K562 (cell line): ENCODE measurements around the gene ZNF772. TPM values are rescaled to one million over a fixed set of nuclear protein-coding genes. Genes with fewer than 3 reads are reported as not detected.
A peak's percentile ranks its signal among the peaks of the same experiment; 100 is the strongest.

Experiments
- REST ChIP-seq, 2 experiments: fragments of 450-650 bp; formaldehyde crosslinking in 1 of 2; IDR thresholded peaks; 2 replicates each; pipeline versions ENCODE4 v1.4.0 to v1.6.1; 2014 to 2020; ENCODE audit warnings: mild to moderate bottlenecking in 2 of 2, borderline replicate concordance in 1 of 2, low read depth in 1 of 2
- SAP30 ChIP-seq: fragments of 200-600 bp; sonication (generic); IDR thresholded peaks from 2 replicates; pipeline ENCODE4 v1.6.1; 2012; ENCODE audit warnings: borderline replicate concordance, low read depth, mild to moderate bottlenecking, moderate library complexity, low read length, control low read depth, inconsistent platforms; ENCODE audit not compliant: insufficient read depth, poor library complexity, severe bottlenecking
- STAG1 ChIP-seq: sonication (generic); formaldehyde crosslinking; IDR thresholded peaks from 2 replicates; pipeline ENCODE4 v1.5.0; 2020; ENCODE audit warnings: missing genetic modification reagents, borderline replicate concordance
- polyA plus RNA-seq, 8 experiments: library from polyadenylated mRNA; depleted of rRNA in 4 of 8; stranded (reverse) in 5 of 8; unstranded in 3 of 8; fragments of >200 nt; fragmentation: Nextera tagmentation in 2 of 8; fragmentation: Illumina TruSeq in 1 of 8; extraction: Ambion mirVana in 2 of 8; extraction: Trizol in 1 of 8; gene quantifications; 2 replicates each; pipeline versions ENCODE4 v1.2.1 to v1.2.3, GENCODE V29; 2011 to 2014; ENCODE audit warnings: inconsistent platforms in 1 of 8, missing spikeins in 1 of 8
- total RNA-seq, 7 experiments: library from RNA; depleted of rRNA in 6 of 7; stranded (reverse); fragments of >200 nt in 6 of 7; fragmentation: Illumina TruSeq in 2 of 7; extraction: Trizol in 2 of 7; gene quantifications; 2 replicates each; pipeline versions ENCODE4 v1.2.1 to v1.2.3, GENCODE V29; 2011 to 2021; ENCODE audit warnings: low replicate concordance in 1 of 7

Gene ZNF772
- total and polyA plus RNA-seq, 9 of the 15 experiments (the other 6 are each of a cell fraction or from before 2014, with no cell fraction given), result 0.13 to 1.9 (median 1.1) TPM

GRCh38 chr19:57465680-57466381 is 11.5 kb downstream of the ZNF772 start (continued):
- peak; percentile 35; the same call in 1 of the 2 replicates for TF ChIP-seq REST (IDR thresholded peaks at IDR 0.05; ENCODE audit: borderline replicate concordance)
- TF ChIP-seq REST (CRISPR knock-in tag; IDR thresholded peaks at IDR 0.05; ENCODE audit: low read depth), result no peak
- no peak for TF ChIP-seq SAP30
- TF ChIP-seq STAG1 (CRISPR knock-in tag), result peak; percentile 28; the same call in 1 of the 2 replicates
